Measurements from ENCODE around the gene FAF2. TPM values are rescaled to one million over a fixed set of nuclear protein-coding genes. Genes with fewer than 3 reads are reported as not detected.

Gene FAF2
- total RNA-seq, 1 experiment from 2014 or later: 44.4 TPM

GRCh38 chr5:176552332-176552869, 104.2 kb downstream of the FAF2 start:
- Histone ChIP-seq H3K4me1 (ENCODE audit: insufficient read depth, low read length) (no peaks in the 10 kb centered on the region), H4K8ac (replicated peaks; ENCODE audit: insufficient read length, low read depth, low read length) (no peak overlapping the region), H2BK120ac (ENCODE audit: low read depth, low read length, poor library complexity, severe bottlenecking) (no peak overlapping the region), H3T11ph (ENCODE audit: low read length) (no peak overlapping the region), H3K23me2 (ENCODE audit: insufficient read length, low read depth, low read length, poor library complexity, severe bottlenecking) (no peaks in the 10 kb centered on the region), H2AFZ (ENCODE audit: low read length) (no peak overlapping the region), H3K27me3 (ENCODE audit: insufficient read depth, low read length) (no peaks in the 10 kb centered on the region), H3K27ac (ENCODE audit: insufficient read length, low read depth, low read length) (no peak overlapping the region), H3K14ac (ENCODE audit: insufficient read depth, low read length) (no peak overlapping the region), H2AK5ac (ENCODE audit: insufficient read length, low read length) (no peak overlapping the region), H3K56ac (ENCODE audit: insufficient read length, low read depth, low read length) (no peak overlapping the region), H4K5ac (ENCODE audit: insufficient read length, low read depth, low read length) (no peak overlapping the region), H3K9me3 (ENCODE audit: control insufficient read depth, low read depth, low read length) (no peaks in the 10 kb centered on the region), H3K4ac (ENCODE audit: low read depth, low read length) (no peak overlapping the region), H3K79me2 (ENCODE audit: insufficient read depth, low read length) (no peaks in the 10 kb centered on the region), H2BK20ac (ENCODE audit: low read depth, low read length, poor library complexity, severe bottlenecking) (no peak overlapping the region), H2BK12ac (ENCODE audit: insufficient read length, low read depth, low read length) (no peak overlapping the region), H2BK5ac (ENCODE audit: insufficient read length, low read length) (no peak overlapping the region), H3K9ac (ENCODE audit: extremely low read depth, insufficient read length, low read length) (no peak overlapping the region), H4K20me1 (ENCODE audit: control insufficient read depth, insufficient read depth, insufficient read length) (no peaks in the 10 kb centered on the region), H3K79me1 (ENCODE audit: insufficient read depth, low read depth, low read length, poor library complexity, severe bottlenecking) (no peaks in the 10 kb centered on the region), H2BK15ac (ENCODE audit: low read depth, low read length) (no peak overlapping the region), H4K91ac (ENCODE audit: insufficient read length, low read depth, low read length) (no peak overlapping the region), H3K4me2 (ENCODE audit: insufficient read depth, insufficient read length, low read length) (no peak overlapping the region), H3K18ac (ENCODE audit: insufficient read length, low read depth, low read length) (no peak overlapping the region), H3K23ac (ENCODE audit: insufficient read length, low read depth, low read length) (no peak overlapping the region)
- WGBS (ENCODE audit: extremely low coverage, insufficient read length, low lambda C conversion rate): no CpG with 5 or more reads among the region's 11 CpGs
- DNase-seq: no peak
- Mint-ChIP-seq H3K4me1 (peaks cover 15 to 20% of the 10 kb centered on the region in 2 experiments), H3K9me3 (no peaks in the 10 kb centered on the region), H3K4me3 (no peak overlapping the region), H3K27ac (peak overlapping the region in 1 of 3 experiments; percentile 1; a peak in 1 of 7 replicates), H3K36me3 (ENCODE audit: insufficient read depth in 1 of 3, low read depth in 3 of 3) (no peaks in the 10 kb centered on the region), H3K27me3 (ENCODE audit: low read depth) (peaks cover 15% of the 10 kb centered on the region)
- TF ChIP-seq, protein P1, sequence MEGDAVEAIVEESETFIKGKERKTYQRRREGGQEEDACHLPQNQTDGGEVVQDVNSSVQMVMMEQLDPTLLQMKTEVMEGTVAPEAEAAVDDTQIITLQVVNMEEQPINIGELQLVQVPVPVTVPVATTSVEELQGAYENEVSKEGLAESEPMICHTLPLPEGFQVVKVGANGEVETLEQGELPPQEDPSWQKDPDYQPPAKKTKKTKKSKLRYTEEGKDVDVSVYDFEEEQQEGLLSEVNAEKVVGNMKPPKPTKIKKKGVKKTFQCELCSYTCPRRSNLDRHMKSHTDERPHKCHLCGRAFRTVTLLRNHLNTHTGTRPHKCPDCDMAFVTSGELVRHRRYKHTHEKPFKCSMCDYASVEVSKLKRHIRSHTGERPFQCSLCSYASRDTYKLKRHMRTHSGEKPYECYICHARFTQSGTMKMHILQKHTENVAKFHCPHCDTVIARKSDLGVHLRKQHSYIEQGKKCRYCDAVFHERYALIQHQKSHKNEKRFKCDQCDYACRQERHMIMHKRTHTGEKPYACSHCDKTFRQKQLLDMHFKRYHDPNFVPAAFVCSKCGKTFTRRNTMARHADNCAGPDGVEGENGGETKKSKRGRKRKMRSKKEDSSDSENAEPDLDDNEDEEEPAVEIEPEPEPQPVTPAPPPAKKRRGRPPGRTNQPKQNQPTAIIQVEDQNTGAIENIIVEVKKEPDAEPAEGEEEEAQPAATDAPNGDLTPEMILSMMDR (conservative IDR thresholded peaks at IDR 0.05): no peak

Data from H9 (cell line).